WTC11 (cell line): Measurements from ENCODE around the gene SLC9A9. TPM values are rescaled to one million over a fixed set of nuclear protein-coding genes. Genes with fewer than 3 reads are reported as not detected.

ENCODE experiments used
- ATAC-seq: fragments of 200-7000 bp; cut with Tn5 transposase; 2 replicates; pipeline ENCODE4 v1.10.0; 2021; ENCODE audit warnings: mild to moderate bottlenecking, moderate library complexity
- CTCF ChIA-PET: fragments of 300-600 bp; sonication (Branson Sonifier 250); formaldehyde crosslinking; loops from one replicate; lab custom pipeline; 2021; ENCODE audit warnings: antibody characterized with exemption; lab: Charles Lee
- POLR2A ChIA-PET: fragments of 350-600 bp; sonication (Branson Sonifier 250); formaldehyde crosslinking; loops from one replicate; lab custom pipeline; 2021; ENCODE audit warnings: antibody characterized with exemption; lab: Charles Lee
- DNase-seq: peaks from one replicate; pipeline ENCODE4 v3.0.0; 2021; ENCODE audit warnings: low spot score
- H3K27ac Mint-ChIP-seq: 2 replicates; pipeline ENCODE4 v1.8.0; 2021; ENCODE audit warnings: mixed read lengths
- H3K27me3 Mint-ChIP-seq: 2 replicates; pipeline ENCODE4 v1.8.0; 2021; ENCODE audit warnings: low read depth, mild to moderate bottlenecking, moderate library complexity, mixed read lengths
- H3K36me3 Mint-ChIP-seq: 2 replicates; pipeline ENCODE4 v1.8.0; 2021; ENCODE audit warnings: mixed read lengths
- H3K4me1 Mint-ChIP-seq: 2 replicates; pipeline ENCODE4 v1.8.0; 2022; ENCODE audit warnings: mixed read lengths
- H3K4me3 Mint-ChIP-seq: 2 replicates; pipeline ENCODE4 v1.8.0; 2021; ENCODE audit warnings: mild to moderate bottlenecking, moderate library complexity, mixed read lengths
- H3K9me3 Mint-ChIP-seq: 2 replicates; pipeline ENCODE4 v1.8.0; 2021; ENCODE audit warnings: mixed read lengths
- ATF1 ChIP-seq: sonication (generic); formaldehyde crosslinking; IDR thresholded peaks from 2 replicates; pipeline ENCODE4 v1.8.1; 2023; ENCODE audit warnings: mild to moderate bottlenecking, moderate library complexity, missing genetic modification reagents
- ATF2 ChIP-seq: sonication (generic); formaldehyde crosslinking; IDR thresholded peaks from 2 replicates; pipeline ENCODE4 v1.8.1; 2022; ENCODE audit warnings: low read depth, missing genetic modification reagents, borderline replicate concordance
- EMX1 ChIP-seq: fragments of 250-450 bp; sonication (Bioruptor Pico); IDR thresholded peaks from 2 replicates; pipeline ENCODE4 v1.8.0; 2021; ENCODE audit warnings: mild to moderate bottlenecking
- ESRRA ChIP-seq: sonication (generic); formaldehyde crosslinking; IDR thresholded peaks from 2 replicates; pipeline ENCODE4 v1.8.1; 2022; ENCODE audit warnings: mild to moderate bottlenecking, missing genetic modification reagents, borderline replicate concordance
- FOXJ3 ChIP-seq: sonication (generic); formaldehyde crosslinking; IDR thresholded peaks from 2 replicates; pipeline ENCODE4 v1.9.0; 2021; ENCODE audit warnings: missing genetic modification reagents, mild to moderate bottlenecking, borderline replicate concordance
- IRF1 ChIP-seq: sonication (generic); formaldehyde crosslinking; IDR thresholded peaks from 2 replicates; pipeline ENCODE4 v1.8.0; 2023; ENCODE audit warnings: missing genetic modification reagents
- JAZF1 ChIP-seq: fragments of 250-450 bp; sonication (Bioruptor Pico); IDR thresholded peaks from 2 replicates; pipeline ENCODE4 v1.9.0; 2021; ENCODE audit warnings: moderate library complexity, mild to moderate bottlenecking, inconsistent platforms
- JUN ChIP-seq: sonication (generic); formaldehyde crosslinking; IDR thresholded peaks from 2 replicates; pipeline ENCODE4 v1.8.0; 2023; ENCODE audit warnings: mild to moderate bottlenecking, missing genetic modification reagents
- KAT7 ChIP-seq: sonication (generic); formaldehyde crosslinking; IDR thresholded peaks from 2 replicates; pipeline ENCODE4 v1.8.1; 2023; ENCODE audit warnings: missing genetic modification reagents, mild to moderate bottlenecking, borderline replicate concordance
- MYBL2 ChIP-seq: sonication (generic); formaldehyde crosslinking; IDR thresholded peaks from 2 replicates; pipeline ENCODE4 v1.8.1; 2023; ENCODE audit warnings: mild to moderate bottlenecking, moderate library complexity, missing genetic modification reagents
- NFYB ChIP-seq: sonication (generic); formaldehyde crosslinking; conservative IDR thresholded peaks from 2 replicates; pipeline ENCODE4 v1.8.0; 2022; ENCODE audit warnings: low read depth, missing genetic modification reagents
- NR3C1 ChIP-seq: sonication (generic); formaldehyde crosslinking; conservative IDR thresholded peaks from 2 replicates; pipeline ENCODE4 v1.8.1; 2023; ENCODE audit warnings: low read depth, mild to moderate bottlenecking, missing genetic modification reagents
- OVOL2 ChIP-seq: fragments of 250-450 bp; sonication (Bioruptor Pico); IDR thresholded peaks from 2 replicates; pipeline ENCODE4 v1.9.0; 2021; ENCODE audit warnings: mild to moderate bottlenecking, borderline replicate concordance
- PRRX2 ChIP-seq: fragments of 250-450 bp; sonication (Bioruptor Pico); IDR thresholded peaks from 2 replicates; pipeline ENCODE4 v1.8.0; 2021; ENCODE audit warnings: mild to moderate bottlenecking
- RELA ChIP-seq: sonication (generic); formaldehyde crosslinking; IDR thresholded peaks from 2 replicates; pipeline ENCODE4 v1.8.1; 2022; ENCODE audit warnings: missing genetic modification reagents, mild to moderate bottlenecking, borderline replicate concordance
- SMAD4 ChIP-seq: sonication (generic); formaldehyde crosslinking; IDR thresholded peaks from 2 replicates; pipeline ENCODE4 v1.8.0; 2022; ENCODE audit warnings: mild to moderate bottlenecking, missing genetic modification reagents
- SOX15 ChIP-seq: fragments of 250-450 bp; sonication (Bioruptor Pico); IDR thresholded peaks from 2 replicates; pipeline ENCODE4 v1.9.0; 2021; ENCODE audit warnings: mild to moderate bottlenecking
- TCF7 ChIP-seq: sonication (generic); formaldehyde crosslinking; IDR thresholded peaks from 2 replicates; pipeline ENCODE4 v1.8.0; 2022; ENCODE audit warnings: mild to moderate bottlenecking, low read depth, missing genetic modification reagents, moderate library complexity
- TP53 ChIP-seq: sonication (generic); formaldehyde crosslinking; IDR thresholded peaks from 2 replicates; pipeline ENCODE4 v1.8.1; 2023; ENCODE audit warnings: mild to moderate bottlenecking, missing genetic modification reagents
- ZBTB21 ChIP-seq: sonication (generic); formaldehyde crosslinking; IDR thresholded peaks from 2 replicates; pipeline ENCODE4 v1.8.1; 2023; ENCODE audit warnings: mild to moderate bottlenecking, missing genetic modification reagents, borderline replicate concordance
- ZNF121 ChIP-seq: sonication (generic); formaldehyde crosslinking; IDR thresholded peaks from 2 replicates; pipeline ENCODE4 v1.8.0; 2023; ENCODE audit warnings: missing genetic modification reagents
- ZNF138 ChIP-seq: sonication (generic); formaldehyde crosslinking; conservative IDR thresholded peaks from 2 replicates; pipeline ENCODE4 v1.8.1; 2022; ENCODE audit warnings: mild to moderate bottlenecking, moderate library complexity, missing genetic modification reagents
- ZNF232 ChIP-seq: sonication (generic); formaldehyde crosslinking; IDR thresholded peaks from 2 replicates; pipeline ENCODE4 v1.8.0; 2022; ENCODE audit warnings: mild to moderate bottlenecking, missing genetic modification reagents
- ZNF281 ChIP-seq: sonication (generic); formaldehyde crosslinking; IDR thresholded peaks from 2 replicates; pipeline ENCODE4 v1.8.0; 2023; ENCODE audit warnings: mild to moderate bottlenecking, missing genetic modification reagents
- total RNA-seq: library from RNA; stranded (reverse); gene quantifications from 3 replicates; pipeline ENCODE4 v1.2.3, GENCODE V29; 2021
- TF ChIP-seq, protein P1 (sequence below): sonication (generic); formaldehyde crosslinking; conservative IDR thresholded peaks from 2 replicates; pipeline ENCODE4 v1.8.1; 2023; ENCODE audit warnings: mild to moderate bottlenecking, low read depth, missing genetic modification reagents, moderate library complexity

The SLC9A9 gene
- total RNA-seq, 1 experiment from 2014 or later = 1.2 TPM

DNA sequence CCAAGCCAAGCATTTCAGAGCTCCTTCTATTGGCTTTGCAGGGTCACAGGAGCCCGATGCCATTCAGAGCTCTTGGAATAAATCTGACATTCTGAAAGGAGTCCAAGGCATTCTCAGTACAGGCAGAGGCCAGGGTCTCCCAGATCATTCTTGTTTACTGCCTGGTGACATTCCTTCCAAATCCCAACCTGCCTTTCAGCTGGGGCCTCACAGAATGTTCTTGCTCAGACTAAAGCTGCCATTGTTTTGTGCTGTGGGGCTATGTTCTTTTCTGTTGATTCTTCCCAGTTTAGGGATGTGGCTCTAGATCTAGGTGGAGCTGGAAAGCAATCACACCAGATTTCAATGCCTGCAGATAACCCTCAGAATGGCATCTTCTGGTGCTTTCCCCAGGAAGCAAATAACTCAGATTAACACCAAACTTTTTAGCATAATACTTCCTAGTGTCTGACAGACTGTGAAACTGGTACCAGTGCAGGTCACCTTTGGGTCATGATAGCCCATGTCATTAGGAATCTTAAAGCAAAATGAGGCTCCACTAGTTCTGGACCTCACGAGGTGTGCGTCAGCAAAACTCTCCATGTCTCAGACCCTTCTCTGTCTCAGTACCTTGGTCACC lies 561.8 kb downstream of the SLC9A9 start:
- Mint-ChIP-seq H3K27me3 (no peaks in the 10 kb centered on the region), H3K9me3 (peaks cover 4% of the 10 kb centered on the region; the same call in 1 of the 2 replicates), H3K36me3 (no peaks in the 10 kb centered on the region), H3K4me3 (no peak overlapping the region), H3K4me1 (no peaks in the 10 kb centered on the region), H3K27ac (no peak overlapping the region)
- TF ChIP-seq ZNF281 (CRISPR knock-in tag) = no peak
- TF ChIP-seq RELA (CRISPR knock-in tag) = no peak
- TF ChIP-seq SMAD4 = no peak
- ChIA-PET POLR2A (no interaction called here), CTCF (no interaction called here)
- DNase-seq = no peak
- no peak for ATAC-seq

- H3K36me3 Mint-ChIP-seq = no peaks in the 10 kb centered on the region
- no peaks in the 10 kb centered on the region for H3K27me3 Mint-ChIP-seq
- no peak for TF ChIP-seq ZNF138 (CRISPR knock-in tag)
- TF ChIP-seq SOX15 = no peak
- TF ChIP-seq ZNF121 (CRISPR knock-in tag) = no peak
- TF ChIP-seq ZNF232 (CRISPR knock-in tag) = no peak
- no peak for TF ChIP-seq IRF1
- TF ChIP-seq ATF1 (CRISPR knock-in tag) = no peak
- TF ChIP-seq FOXJ3 = no peak
- TF ChIP-seq TCF7 (CRISPR knock-in tag) = no peak
- no peak for TF ChIP-seq PRRX2 (CRISPR knock-in tag)
- TF ChIP-seq TP53 (CRISPR knock-in tag) = no peak
- TF ChIP-seq JUN (CRISPR knock-in tag) = no peak
- TF ChIP-seq EMX1 (CRISPR knock-in tag) = no peak
- TF ChIP-seq JAZF1 (CRISPR knock-in tag) = no peak
- no peak for TF ChIP-seq NFYB (CRISPR knock-in tag)
- POLR2A ChIA-PET = no interaction called here
- no peak overlapping the region for H3K27ac Mint-ChIP-seq
- ATAC-seq = no peak
- DNase-seq = no peak
- H3K4me3 Mint-ChIP-seq = no peak overlapping the region
- peaks cover 7% of the 10 kb centered on the region; the same call in 1 of the 2 replicates for H3K9me3 Mint-ChIP-seq
- CTCF ChIA-PET = interaction anchor here (0.8 kb wide), 1 partner anchor 9 kb away, joined by 3 read pairs; no protein-coding TSS in a partner anchor
- no peaks in the 10 kb centered on the region for H3K4me1 Mint-ChIP-seq
Measured at GRCh38 chr3:143283432-143284128, 564.7 kb downstream of the SLC9A9 start.

GRCh38 chr3:143280984-143281383 lies 567.3 kb downstream of the SLC9A9 start:
- no peak overlapping the region for H3K4me3 Mint-ChIP-seq
- H3K27me3 Mint-ChIP-seq = no peaks in the 10 kb centered on the region
- no peaks in the 10 kb centered on the region for H3K4me1 Mint-ChIP-seq
- H3K9me3 Mint-ChIP-seq = peaks cover 7% of the 10 kb centered on the region; the same call in 1 of the 2 replicates
- no peak for DNase-seq
- H3K27ac Mint-ChIP-seq = no peak overlapping the region
- ChIA-PET CTCF (no interaction called here), POLR2A (no interaction called here)
- ATAC-seq = no peak
- H3K36me3 Mint-ChIP-seq = no peaks in the 10 kb centered on the region
- TF ChIP-seq NR3C1 (no peak), SMAD4 (no peak), MYBL2 (CRISPR knock-in tag) (no peak), ESRRA (no peak), ZBTB21 (no peak), KAT7 (CRISPR knock-in tag) (no peak), EMX1 (CRISPR knock-in tag) (no peak), ATF2 (CRISPR knock-in tag) (no peak), OVOL2 (no peak)
- TF ChIP-seq, protein P1, sequence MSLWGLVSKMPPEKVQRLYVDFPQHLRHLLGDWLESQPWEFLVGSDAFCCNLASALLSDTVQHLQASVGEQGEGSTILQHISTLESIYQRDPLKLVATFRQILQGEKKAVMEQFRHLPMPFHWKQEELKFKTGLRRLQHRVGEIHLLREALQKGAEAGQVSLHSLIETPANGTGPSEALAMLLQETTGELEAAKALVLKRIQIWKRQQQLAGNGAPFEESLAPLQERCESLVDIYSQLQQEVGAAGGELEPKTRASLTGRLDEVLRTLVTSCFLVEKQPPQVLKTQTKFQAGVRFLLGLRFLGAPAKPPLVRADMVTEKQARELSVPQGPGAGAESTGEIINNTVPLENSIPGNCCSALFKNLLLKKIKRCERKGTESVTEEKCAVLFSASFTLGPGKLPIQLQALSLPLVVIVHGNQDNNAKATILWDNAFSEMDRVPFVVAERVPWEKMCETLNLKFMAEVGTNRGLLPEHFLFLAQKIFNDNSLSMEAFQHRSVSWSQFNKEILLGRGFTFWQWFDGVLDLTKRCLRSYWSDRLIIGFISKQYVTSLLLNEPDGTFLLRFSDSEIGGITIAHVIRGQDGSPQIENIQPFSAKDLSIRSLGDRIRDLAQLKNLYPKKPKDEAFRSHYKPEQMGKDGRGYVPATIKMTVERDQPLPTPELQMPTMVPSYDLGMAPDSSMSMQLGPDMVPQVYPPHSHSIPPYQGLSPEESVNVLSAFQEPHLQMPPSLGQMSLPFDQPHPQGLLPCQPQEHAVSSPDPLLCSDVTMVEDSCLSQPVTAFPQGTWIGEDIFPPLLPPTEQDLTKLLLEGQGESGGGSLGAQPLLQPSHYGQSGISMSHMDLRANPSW (CRISPR knock-in tag) = no peak
